OCI-LY1 (cell line): ENCODE measurements around the gene NDUFB1.

Experiments
- H2AFZ ChIP-seq: fragments of 200-600 bp; sonication (generic), shearing (Covaris generic); 2 replicates; pipeline ENCODE4 v1.6.0; 2014; ENCODE audit warnings: antibody characterized with exemption, mild to moderate bottlenecking, low read length
- H3F3A ChIP-seq: fragments of 200-600 bp; sonication (generic), shearing (Covaris generic); 2 replicates; pipeline ENCODE4 v1.6.0; 2014; ENCODE audit warnings: mild to moderate bottlenecking, antibody characterized with exemption, low read length, moderate library complexity; ENCODE audit not compliant: insufficient read depth
- H3K27ac ChIP-seq: fragments of 200-600 bp; sonication (generic); 2 replicates; pipeline ENCODE4 v1.5.1; 2014; ENCODE audit warnings: low read length, mixed run types, mild to moderate bottlenecking, low read depth; ENCODE audit not compliant: poor library complexity, severe bottlenecking
- H3K27me3 ChIP-seq: fragments of 200-600 bp; sonication (generic); 2 replicates; pipeline ENCODE4 v1.6.0; 2014; ENCODE audit warnings: antibody characterized with exemption, mild to moderate bottlenecking, low read length, moderate library complexity; ENCODE audit not compliant: insufficient read depth
- H3K36me3 ChIP-seq: fragments of 200-600 bp; sonication (generic); 2 replicates; pipeline ENCODE4 v1.6.1; 2014; ENCODE audit warnings: mild to moderate bottlenecking, antibody characterized with exemption, low read length, moderate library complexity, mixed read lengths; ENCODE audit not compliant: insufficient read depth
- H3K4me1 ChIP-seq: fragments of 200-600 bp; sonication (generic); 2 replicates; pipeline ENCODE4 v1.5.1; 2014; ENCODE audit warnings: mild to moderate bottlenecking, low read length, moderate library complexity; ENCODE audit not compliant: insufficient read depth, severe bottlenecking
- H3K4me2 ChIP-seq: fragments of 200-600 bp; sonication (generic), shearing (Covaris generic); 2 replicates; pipeline ENCODE4 v1.6.1; 2014; ENCODE audit warnings: low read length
- H3K4me3 ChIP-seq: fragments of 200-600 bp; sonication (generic); 2 replicates; pipeline ENCODE4 v1.5.1; 2014; ENCODE audit warnings: low read length, low read depth, mild to moderate bottlenecking, mixed read lengths; ENCODE audit not compliant: poor library complexity, severe bottlenecking
- H3K79me2 ChIP-seq: fragments of 200-600 bp; shearing (Covaris generic); 2 replicates; pipeline ENCODE4 v1.6.1; 2016; ENCODE audit warnings: mixed run types, low read length, mixed read lengths; ENCODE audit not compliant: insufficient read depth
- H3K9ac ChIP-seq: fragments of 200-600 bp; sonication (generic), shearing (Covaris generic); 2 replicates; pipeline ENCODE4 v1.6.1; 2014; ENCODE audit warnings: mild to moderate bottlenecking, low read length, mixed read lengths
- H3K9me2 ChIP-seq: fragments of 200-600 bp; sonication (generic), shearing (Covaris generic); 2 replicates; pipeline ENCODE4 v1.6.1; 2014; ENCODE audit warnings: low read depth, mild to moderate bottlenecking, low read length, mixed read lengths
- H3K9me3 ChIP-seq: fragments of 200-600 bp; shearing (Covaris generic); 2 replicates; pipeline ENCODE4 v1.6.1; 2014; ENCODE audit warnings: low read length, mixed read lengths
- H4K20me1 ChIP-seq: fragments of 200-600 bp; sonication (generic), shearing (Covaris generic); 2 replicates; pipeline ENCODE4 v1.6.0; 2016; ENCODE audit warnings: mild to moderate bottlenecking, low read length; ENCODE audit not compliant: insufficient read depth
- CTCF ChIP-seq: fragments of 200-600 bp; sonication (generic), shearing (Covaris generic); IDR thresholded peaks from 2 replicates; pipeline ENCODE4 v1.5.1; 2017; ENCODE audit warnings: mild to moderate bottlenecking, antibody characterized with exemption, low read length, moderate library complexity, mixed read lengths
- EZH2 ChIP-seq: fragments of 200-600 bp; sonication (generic), shearing (Covaris generic); IDR thresholded peaks from 2 replicates; pipeline ENCODE4 v1.8.0; 2017; ENCODE audit warnings: borderline replicate concordance, mixed run types, mild to moderate bottlenecking, antibody characterized with exemption, low read length, moderate library complexity, mixed read lengths

The NDUFB1 gene

GRCh38 chr14:92160619-92161018 lies 39.1 kb upstream of the NDUFB1 start:
- Histone ChIP-seq H4K20me1 (no peaks in the 10 kb centered on the region), H3K9ac (no peak overlapping the region), H3K4me3 (no peak overlapping the region), H3K27ac (no peak overlapping the region), H3K4me2 (no peak overlapping the region), H3K9me3 (peaks cover 10% of the 10 kb centered on the region), H3K36me3 (peaks cover 100% of the 10 kb centered on the region), H2AFZ (no peak overlapping the region), H3K9me2 (no peaks in the 10 kb centered on the region), H3K79me2 (no peaks in the 10 kb centered on the region), H3K4me1 (no peaks in the 10 kb centered on the region), H3K27me3 (no peaks in the 10 kb centered on the region), H3F3A (no peaks in the 10 kb centered on the region)
- TF ChIP-seq CTCF (no peak), EZH2 (no peak)

DNA sequence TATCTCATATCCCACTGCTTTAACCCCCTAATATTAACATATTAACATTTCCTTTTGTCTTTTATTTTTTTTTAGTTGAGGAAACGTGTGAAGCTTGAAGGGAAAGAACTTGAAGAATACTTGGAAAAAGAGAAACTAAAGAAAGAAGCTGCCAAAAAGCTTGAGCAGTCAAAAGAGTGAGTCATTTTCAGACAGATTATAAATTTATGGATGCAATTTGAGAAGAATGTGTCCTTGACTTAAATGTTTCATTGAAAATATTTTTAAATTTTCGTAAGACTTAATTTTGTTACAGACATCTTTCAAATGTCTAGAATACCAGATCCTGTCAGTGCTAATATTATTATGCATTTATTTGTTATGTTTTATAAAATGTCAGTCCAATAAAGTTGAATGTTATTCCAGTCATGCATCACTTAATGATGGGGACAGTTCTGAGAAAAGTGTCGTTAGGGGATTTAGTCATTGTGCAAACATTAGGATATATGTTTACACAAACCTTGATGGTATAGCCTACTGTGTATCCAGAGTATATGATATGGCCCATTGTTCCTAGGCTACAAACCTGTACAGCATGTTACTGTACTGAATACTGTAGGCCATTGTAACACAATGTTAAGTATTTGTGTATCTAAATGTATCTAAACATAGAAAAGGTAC lies 32.9 kb upstream of the NDUFB1 start:
- H3K36me3 ChIP-seq: peaks cover 87% of the 10 kb centered on the region
- no peak for TF ChIP-seq EZH2

DNA sequence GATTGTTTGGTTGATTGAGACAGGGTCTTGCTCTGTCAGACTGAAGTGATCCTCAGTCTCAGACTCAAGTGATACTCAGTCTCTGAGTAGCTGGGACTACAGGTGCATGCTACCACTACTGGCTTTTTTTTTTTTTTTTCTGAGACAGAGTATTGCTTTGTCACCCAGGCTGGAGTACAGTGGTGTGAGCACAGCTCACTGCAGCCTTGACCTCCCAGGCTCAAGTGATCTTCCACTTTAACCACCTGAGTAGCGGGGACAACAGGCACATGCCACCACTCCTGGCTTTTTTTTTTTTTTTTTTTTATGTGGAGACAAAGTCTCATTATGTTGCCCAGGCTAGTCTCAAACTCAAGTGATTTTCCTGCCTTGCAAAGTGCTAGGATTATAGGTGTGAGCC lies 32.1 kb upstream of the NDUFB1 start:
- Histone ChIP-seq H3F3A (no peaks in the 10 kb centered on the region), H3K79me2 (no peaks in the 10 kb centered on the region), H3K9me2 (no peaks in the 10 kb centered on the region), H3K4me2 (no peak overlapping the region), H3K4me3 (no peak overlapping the region), H3K4me1 (no peaks in the 10 kb centered on the region), H3K27ac (no peak overlapping the region), H4K20me1 (no peaks in the 10 kb centered on the region), H3K36me3 (peaks cover 86% of the 10 kb centered on the region), H2AFZ (no peak overlapping the region), H3K27me3 (no peaks in the 10 kb centered on the region), H3K9ac (no peak overlapping the region), H3K9me3 (no peaks in the 10 kb centered on the region)
- TF ChIP-seq EZH2 (no peak), CTCF (no peak)

More for the DNA sequence above, 32.9 kb upstream of the NDUFB1 start:
- Histone ChIP-seq H3K27me3 (no peaks in the 10 kb centered on the region), H3K4me1 (no peaks in the 10 kb centered on the region), H3F3A (no peaks in the 10 kb centered on the region), H3K4me2 (no peak overlapping the region), H3K9me3 (no peaks in the 10 kb centered on the region), H3K9me2 (no peaks in the 10 kb centered on the region), H3K4me3 (no peak overlapping the region), H4K20me1 (no peaks in the 10 kb centered on the region), H3K9ac (no peak overlapping the region), H3K79me2 (no peaks in the 10 kb centered on the region), H2AFZ (no peak overlapping the region), H3K27ac (no peak overlapping the region)

DNA sequence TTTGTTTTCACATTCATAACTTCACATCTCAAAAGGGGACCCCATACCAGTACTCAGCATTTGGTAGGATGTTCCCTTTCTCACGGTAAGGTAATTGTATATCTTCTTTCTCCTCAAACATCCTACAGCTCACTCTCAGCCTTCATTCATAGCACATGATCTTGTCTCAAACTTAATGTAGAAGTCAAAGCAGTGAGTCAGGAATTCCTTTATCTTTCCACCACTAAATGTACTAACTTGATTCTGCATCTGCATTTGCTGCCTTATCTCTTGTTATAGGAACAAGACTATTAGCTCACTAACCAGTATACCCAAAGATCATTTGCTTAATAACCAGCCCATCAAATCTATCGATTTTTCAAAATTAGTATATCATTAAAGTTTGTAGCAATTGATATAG lies 23.2 kb upstream of the NDUFB1 start:
- Histone ChIP-seq H3K36me3 (peaks cover 91% of the 10 kb centered on the region), H3K9me3 (no peaks in the 10 kb centered on the region), H2AFZ (no peak overlapping the region), H3K4me1 (no peaks in the 10 kb centered on the region), H3K27ac (no peak overlapping the region), H3F3A (no peaks in the 10 kb centered on the region), H4K20me1 (no peaks in the 10 kb centered on the region; the same call in 1 of the 2 replicates), H3K9ac (no peak overlapping the region), H3K27me3 (no peaks in the 10 kb centered on the region), H3K9me2 (no peaks in the 10 kb centered on the region), H3K4me2 (no peak overlapping the region), H3K4me3 (no peak overlapping the region), H3K79me2 (0 out of 2 replicates have a peak, but pooled peaks cover 2% of the 10 kb centered on the region)
- no peak for TF ChIP-seq CTCF
- TF ChIP-seq EZH2: no peak
